Astrocyte of the cerebellum (primary cell): ENCODE measurements around the gene UQCRHL.

ENCODE experiments used
- DNase-seq: peaks from one replicate; pipeline ENCODE4 v3.0.0-alpha.2; 2011; ENCODE audit warnings: low read depth
- H3K4me3 ChIP-seq: 2 replicates; pipeline ENCODE4 v1.5.1; 2011; ENCODE audit warnings: mild to moderate bottlenecking, low read depth, low read length, moderate library complexity
- CTCF ChIP-seq: IDR thresholded peaks from 2 replicates; pipeline ENCODE4 v1.5.1; 2012; ENCODE audit warnings: low read length, low read depth, moderate library complexity, mild to moderate bottlenecking; ENCODE audit errors: missing control alignments
- in situ Hi-C: cut with HindIII; loops from 2 replicates; pipeline ENCODE4 v1.10.0; 2017; ENCODE audit warnings: low sequenced_read_pairs

Gene UQCRHL

GRCh38 chr1:15764890-15765289, 42.6 kb downstream of the UQCRHL start:
- H3K4me3 ChIP-seq, result no peak overlapping the region
- no peak for DNase-seq
- in situ Hi-C loops, result no loop called here
- no peak for TF ChIP-seq CTCF

- H3K4me3 ChIP-seq, result no peak overlapping the region
- no peak for TF ChIP-seq CTCF
- in situ Hi-C loops, result no loop called here
- no peak for DNase-seq
Measured at GRCh38 chr1:15764269-15764764, 43.1 kb downstream of the UQCRHL start.

DNA sequence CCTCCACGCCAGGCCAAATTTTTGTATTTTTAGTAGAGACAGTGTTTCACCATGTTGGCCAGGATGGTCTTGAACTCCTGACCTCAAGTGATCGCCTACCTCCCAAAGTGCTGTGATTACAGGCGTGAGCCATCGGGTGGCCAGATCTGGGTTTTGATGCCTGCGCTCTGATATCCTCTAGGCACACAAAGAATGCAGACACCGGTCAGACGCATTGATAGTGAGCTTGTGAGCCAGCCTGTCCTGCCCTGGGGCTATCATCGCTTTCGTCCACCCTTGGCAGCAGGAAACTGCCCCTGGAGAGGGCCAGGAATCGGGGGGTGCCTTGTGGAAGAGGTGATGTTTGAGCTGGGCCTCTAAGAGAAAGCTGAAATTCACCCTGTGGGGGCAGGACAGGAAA, 44.9 kb downstream of the UQCRHL start:
- TF ChIP-seq CTCF, result no peak
- DNase-seq, result no peak
- no peak overlapping the region for H3K4me3 ChIP-seq
- in situ Hi-C loops, result no loop called here

DNA sequence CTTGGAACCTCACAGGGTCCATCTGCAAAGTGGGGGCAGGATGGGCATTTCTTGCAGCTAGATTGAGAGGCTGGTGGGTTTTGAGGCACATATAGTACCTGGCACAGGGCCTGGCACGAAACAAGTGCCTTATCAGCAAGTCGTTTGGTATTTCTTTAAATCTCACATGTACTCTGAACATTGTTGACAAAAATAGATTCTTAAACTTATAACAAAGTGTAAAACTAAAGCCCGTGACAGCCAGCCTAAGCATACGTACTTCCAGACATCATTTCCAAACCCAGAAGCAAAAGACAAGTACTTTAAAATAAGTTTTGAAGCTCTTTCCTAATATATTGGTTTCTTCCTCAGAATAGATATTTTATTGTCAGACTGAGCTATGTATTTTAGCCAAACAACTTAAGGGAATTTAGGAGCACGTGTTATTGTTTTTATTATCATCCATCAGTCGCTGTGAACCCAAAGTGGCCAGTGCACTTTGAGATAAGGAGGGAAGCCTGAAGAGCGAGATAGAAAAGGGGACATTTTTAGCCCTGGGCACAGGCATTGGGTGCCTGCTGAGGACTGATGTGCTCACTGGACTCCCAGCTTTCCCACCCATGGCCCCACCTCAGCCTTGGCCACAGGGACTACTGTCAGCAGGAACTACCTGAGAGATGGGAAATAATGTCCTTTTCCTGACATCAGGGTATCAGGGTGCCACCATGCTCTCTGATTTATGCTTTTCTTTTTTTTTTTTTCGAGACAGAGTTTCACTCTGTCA, 45.9 kb downstream of the UQCRHL start:
- no peak for DNase-seq
- H3K4me3 ChIP-seq, result peak overlapping the region; percentile 84
- in situ Hi-C loops, result no loop called here
- TF ChIP-seq CTCF, result no peak

DNA sequence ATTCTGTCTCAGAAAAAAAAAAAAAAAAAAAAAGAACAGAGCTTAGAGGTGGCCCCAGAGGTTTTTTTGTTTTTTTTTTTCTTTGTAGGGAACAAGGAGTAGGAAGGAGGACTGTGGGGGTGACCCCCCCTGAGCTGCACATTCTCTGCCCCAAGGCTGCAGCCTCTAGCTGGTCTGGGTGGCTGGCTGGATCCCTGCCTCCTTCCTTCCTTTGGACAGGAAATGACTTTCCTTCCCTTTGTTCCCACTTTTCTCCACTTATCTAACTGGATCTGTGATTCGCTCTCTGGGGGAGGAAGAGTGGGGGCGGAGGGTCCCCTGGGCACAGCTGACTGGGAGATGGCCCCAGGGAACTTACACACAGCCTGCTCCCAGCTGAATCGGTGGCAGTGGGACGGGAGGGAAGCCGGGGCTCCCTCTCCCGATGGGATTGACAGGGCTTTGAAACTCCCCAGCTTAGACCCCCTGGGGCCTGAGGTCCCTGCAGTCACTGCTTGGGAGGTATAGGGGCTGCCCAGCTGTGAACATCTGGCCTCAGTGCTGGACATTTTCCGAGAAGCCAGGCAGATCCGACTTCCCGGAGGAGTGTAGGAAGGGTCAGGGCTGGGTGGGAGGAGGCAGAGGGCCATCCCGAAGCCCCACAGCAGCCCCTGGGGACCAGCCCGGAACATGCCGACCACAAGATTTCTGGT, 46.8 kb downstream of the UQCRHL start:
- peak overlapping the region; percentile 84 for H3K4me3 ChIP-seq
- peak; percentile 19 for DNase-seq
- no peak for TF ChIP-seq CTCF
- in situ Hi-C loops, result no loop called here

- no peak for DNase-seq
- H3K4me3 ChIP-seq, result peak overlapping the region; percentile 84
- in situ Hi-C loops, result no loop called here
- no peak for TF ChIP-seq CTCF
Measured at GRCh38 chr1:15758953-15759661, 48.3 kb downstream of the UQCRHL start.
